GM23248 (cell line): ENCODE data around the gene GZMH.

Experiments
- EZH2 ChIP-seq: fragments of 200-600 bp; sonication (generic); IDR thresholded peaks from 2 replicates; pipeline ENCODE4 v1.6.1; 2018; ENCODE audit warnings: antibody characterized with exemption, mild to moderate bottlenecking; ENCODE audit not compliant: insufficient read depth, poor library complexity, severe bottlenecking
- EZH2phosphoT487 ChIP-seq: fragments of 200-600 bp; sonication (generic); IDR thresholded peaks from 2 replicates; pipeline ENCODE4 v1.6.1; 2018; ENCODE audit warnings: antibody characterized with exemption, moderate library complexity, mild to moderate bottlenecking, low read depth; ENCODE audit not compliant: insufficient read depth

DNA sequence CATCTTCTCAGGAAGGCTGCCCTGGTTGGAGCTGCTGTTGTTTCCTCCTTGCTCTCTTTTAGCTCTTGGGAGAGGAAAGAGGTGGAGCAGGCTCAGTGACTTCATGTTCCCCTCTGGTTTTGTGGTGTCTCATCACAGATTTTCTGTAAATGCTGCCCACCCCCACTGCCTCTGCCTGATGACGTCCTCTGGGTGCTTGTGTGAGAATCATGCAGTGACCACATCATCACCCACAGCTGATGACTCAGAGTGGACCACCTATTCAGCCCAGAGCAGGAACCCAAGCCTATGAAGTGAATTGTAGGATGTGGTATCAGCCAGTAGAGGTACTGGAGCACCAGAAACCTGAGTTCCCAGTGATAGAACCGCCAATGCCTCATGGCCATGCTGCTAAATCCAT is 24.7 kb upstream of the GZMH start, which contains the start of gene GZMB:
- TF ChIP-seq EZH2 (no peak), EZH2phosphoT487 (no peak)
